GM20431 (cell line): Measurements from ENCODE around the gene C1orf105.
"Not testable (repeated sequence)": the region's sequence is repeated elsewhere in the genome, so short reads cannot be mapped to it uniquely, and the experiment has no call there.

Experiments
- in situ Hi-C: fragments of 300-500 bp; cut with MseI, MboI; formaldehyde crosslinking; loops from one replicate; pipeline ENCODE4 v1.15.0; 2020; ENCODE audit warnings: low sequenced_read_pairs; ENCODE audit not compliant: unreplicated experiment

C1orf105 gene

DNA sequence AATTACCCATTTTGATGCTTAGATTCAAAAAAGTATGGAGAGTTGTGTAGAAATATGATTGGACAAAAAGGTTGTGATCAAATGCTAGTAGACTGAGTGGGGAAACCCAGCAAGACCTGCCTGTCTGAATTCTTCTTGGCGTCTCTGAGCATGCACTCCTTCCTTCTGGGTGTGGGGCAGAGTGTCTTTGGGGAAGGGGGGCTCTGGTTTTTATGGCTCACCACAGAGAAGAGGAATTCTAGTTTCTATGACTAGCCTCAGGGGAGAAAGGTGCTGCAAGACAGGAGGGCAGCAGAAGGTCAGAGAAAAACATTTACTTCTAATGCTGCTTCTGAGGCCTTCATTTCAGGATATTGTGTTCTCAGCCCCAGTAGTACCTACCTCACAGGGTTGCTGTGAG, 57.3 kb downstream of the C1orf105 start:
- in situ Hi-C loops, result no loop called here

DNA sequence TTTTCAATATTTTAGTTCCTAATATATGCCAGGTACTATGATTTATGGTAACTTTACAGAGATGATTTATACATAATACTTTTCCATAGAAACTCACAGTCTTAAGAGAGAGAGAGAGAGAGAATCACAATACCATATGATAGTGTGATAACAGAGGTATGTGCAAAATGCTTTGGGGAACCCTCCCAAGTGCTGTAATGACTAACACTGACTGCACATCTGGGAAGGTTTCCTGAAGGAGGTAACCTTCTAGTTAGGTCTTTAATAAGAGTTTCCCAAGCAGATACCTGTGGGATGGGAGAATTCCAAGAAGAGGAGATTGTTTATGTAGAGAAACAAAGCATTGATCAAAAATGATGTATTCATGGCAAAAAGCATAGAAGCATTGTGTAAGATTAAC, 58.0 kb downstream of the C1orf105 start:
- in situ Hi-C loops, result no loop called here

DNA sequence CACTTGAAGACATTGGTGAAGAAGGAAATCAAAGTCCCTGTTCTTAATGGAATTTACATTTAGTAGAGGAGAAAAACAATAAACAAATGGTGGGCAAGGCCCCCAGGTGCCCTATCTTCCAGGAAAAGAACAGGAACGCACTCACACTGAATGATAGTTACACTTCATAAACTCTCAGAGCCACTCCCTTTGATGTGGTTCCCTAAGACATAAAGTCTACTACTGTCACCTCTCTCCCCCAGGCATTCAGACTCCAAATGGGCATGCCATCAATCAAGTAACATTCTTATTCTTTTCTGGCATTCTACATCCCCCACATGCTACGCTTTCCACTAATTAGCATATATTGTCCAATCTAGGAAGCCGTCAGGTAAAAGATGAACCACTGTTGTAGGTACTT, 59.9 kb downstream of the C1orf105 start:
- in situ Hi-C loops, result no loop called here

DNA sequence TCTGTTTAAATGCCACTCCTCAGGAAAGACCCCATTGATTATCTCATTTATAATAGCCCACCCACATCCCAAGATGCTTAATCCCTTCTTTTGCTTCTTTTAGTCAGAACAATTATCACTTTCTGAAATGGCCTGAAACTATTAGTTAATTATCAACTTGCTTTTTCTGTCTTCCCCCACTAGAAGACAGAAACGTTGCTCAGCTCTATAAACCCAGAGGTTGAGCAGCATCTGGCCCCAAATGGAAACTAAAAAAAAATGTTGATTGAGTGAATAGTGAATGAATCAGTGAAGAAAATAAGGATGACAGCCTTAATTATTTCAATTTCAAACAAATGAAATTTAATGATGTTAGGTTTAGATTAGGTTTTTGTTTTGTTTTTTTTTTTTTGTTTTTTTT, 61.6 kb downstream of the C1orf105 start:
- in situ Hi-C loops, result no loop called here

DNA sequence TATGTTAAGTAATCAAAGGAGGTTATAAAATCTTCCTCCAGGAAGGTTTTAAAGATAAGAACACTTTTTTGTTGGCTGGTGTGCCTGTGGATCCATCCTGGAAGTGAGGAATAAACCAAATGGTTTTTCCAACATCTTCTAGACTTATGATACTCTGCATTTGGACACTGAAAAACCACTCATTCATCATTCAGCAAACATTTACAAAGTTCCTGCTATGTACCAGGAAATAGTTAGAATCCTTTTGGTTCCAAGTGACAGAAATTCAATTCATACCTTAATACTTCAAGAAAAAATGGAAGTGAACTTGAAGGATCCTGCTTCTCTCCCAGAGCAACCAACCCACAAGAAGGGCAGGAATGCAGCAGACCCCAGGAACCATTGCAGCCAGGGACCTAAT, 63.0 kb downstream of the C1orf105 start:
- in situ Hi-C loops, result no loop called here

DNA sequence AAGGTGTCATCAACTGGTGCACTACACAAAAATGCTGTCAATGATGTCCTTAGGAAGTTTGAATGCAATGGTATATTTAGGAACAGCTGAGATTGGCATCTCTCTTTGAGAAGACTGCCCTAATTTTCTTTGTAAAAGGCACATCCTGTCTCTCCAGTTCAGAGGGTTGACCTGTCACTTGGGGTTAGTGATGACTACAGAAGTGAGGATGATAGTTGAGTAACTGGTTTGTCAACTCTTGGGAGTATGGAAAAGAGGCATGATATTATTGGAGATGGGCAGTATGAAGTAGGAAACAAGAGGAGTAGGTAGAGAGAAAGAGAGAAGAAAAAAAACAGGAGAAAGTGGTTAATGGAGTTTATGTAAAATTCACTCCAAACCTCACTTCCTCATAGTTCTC, 63.8 kb downstream of the C1orf105 start:
- in situ Hi-C loops, result no loop called here

DNA sequence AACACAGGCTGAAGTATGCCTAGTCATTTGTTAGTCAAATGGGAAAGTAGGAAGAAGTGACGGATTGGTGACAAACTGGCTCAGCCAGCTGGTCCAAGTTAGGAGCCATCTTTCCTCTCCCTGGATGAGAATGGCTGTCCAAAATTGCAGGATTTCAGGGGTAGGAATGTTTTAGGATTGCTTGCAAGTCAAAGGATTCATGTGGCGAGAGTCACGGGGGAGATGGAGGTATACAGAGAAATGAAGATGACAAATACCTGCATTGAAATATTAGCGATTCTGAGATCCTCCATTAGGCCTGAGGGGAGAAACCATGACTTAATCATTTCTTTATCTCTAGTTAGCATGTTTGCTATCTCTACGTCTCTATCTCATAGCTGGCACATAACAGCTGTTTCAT, 65.1 kb downstream of the C1orf105 start:
- in situ Hi-C loops, result no loop called here

DNA sequence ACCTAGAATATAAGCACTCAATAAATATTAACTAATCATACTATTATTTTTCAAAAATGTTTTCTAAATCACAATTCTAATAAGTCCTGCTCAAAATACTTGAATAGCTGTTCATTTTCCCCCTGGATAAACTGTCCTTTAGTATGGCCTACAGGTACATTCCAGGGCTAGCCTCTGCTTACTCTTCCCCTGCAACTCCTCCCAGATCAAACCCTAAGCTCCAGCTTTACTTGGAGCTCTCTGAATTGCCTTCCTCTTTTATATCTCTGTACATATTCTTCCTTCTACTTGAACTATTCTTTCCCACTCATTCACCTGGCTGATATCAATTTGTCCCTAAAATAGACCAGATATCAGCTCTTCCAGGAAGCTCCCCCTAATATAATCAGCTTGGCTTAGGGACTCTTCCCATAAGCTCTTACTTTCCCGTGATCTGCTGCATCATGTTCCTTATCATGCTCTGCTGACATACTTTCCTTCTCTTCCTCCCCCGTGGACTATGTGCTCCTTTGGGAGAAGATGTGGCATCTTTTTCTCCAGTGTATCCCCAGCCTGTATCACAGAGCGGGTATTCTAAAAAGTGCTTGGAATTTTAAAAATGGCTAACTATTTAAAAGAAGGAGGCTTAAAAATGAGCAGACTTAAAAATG, 66.4 kb downstream of the C1orf105 start:
- in situ Hi-C loops, result no loop called here

DNA sequence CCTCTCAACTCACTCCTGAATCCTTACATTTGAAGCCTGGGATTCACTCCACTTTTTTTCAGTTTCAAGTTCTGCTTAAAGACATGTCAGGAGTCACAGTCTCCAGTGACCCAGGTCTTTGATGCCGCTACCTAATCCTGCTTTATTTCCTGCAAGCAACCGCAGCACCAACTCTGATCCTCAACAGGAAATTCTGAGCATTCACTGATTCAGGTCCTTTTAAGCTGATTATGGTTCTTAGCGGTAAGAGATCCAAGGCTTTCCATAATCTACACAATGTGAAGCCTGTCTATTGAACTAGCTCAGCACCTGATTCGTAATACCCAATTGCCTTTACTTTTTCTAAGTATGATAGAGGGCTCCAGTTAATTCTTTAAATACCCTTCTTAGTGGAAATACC, 67.1 kb downstream of the C1orf105 start:
- in situ Hi-C loops, result no loop called here

DNA sequence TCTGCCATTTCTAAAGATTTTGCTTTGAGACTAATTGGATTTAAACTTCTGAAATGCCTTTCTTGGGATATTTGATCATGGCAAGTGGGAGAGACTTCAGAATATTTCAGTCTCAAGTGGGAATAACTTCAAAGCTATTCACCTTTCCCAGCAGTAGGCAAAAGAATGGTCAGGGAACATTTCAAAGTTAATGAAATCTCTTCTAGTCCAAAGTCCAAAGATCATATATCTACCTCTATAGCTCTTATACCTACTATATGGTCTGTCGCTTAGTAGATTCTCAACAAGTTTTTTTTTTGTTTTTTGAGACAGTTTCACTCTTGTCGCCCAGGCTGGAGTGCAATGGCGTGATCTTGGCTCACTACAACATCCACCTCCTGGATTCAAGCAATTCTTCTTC, 67.9 kb downstream of the C1orf105 start:
- in situ Hi-C loops, result no loop called here

DNA sequence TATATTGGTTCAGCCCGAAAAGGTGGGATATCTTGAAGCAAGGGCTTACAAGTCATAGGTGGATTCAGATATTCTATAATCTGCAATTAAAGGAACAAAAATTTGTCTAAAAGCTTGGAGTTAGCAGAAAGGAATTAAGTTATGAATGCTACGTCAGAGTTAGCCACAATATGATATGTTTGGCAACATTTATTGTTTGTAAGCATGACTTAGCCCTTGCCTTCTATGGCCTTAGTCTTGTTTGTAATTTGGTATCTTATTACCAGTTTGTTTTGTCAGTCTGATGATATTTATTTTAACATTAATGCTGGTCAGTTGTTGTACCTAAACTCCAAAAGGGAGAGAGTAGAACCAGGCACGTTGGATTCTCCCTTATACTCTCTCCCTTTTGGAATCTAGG, 69.4 kb downstream of the C1orf105 start:
- in situ Hi-C loops, result no loop called here

DNA sequence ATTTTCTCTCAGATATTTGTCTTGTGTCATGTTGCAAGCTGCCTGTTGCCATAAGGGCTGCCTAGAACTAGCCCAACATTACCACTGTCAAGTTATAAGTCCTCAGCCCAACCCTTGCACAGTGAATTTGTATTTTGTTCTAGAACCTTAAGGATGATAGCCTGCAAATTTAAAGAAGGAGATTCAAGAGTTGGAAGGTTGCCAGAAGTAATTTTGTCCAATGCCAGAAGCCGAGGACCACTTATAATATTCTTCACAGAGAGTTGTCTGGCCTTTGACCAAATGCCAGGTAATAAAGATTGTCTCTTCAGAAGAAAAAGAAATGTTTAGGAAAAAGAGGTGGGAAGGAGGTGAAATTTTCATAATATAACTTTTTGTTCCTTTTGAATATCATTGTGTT, 71.9 kb downstream of the C1orf105 start:
- in situ Hi-C loops, result no loop called here

DNA sequence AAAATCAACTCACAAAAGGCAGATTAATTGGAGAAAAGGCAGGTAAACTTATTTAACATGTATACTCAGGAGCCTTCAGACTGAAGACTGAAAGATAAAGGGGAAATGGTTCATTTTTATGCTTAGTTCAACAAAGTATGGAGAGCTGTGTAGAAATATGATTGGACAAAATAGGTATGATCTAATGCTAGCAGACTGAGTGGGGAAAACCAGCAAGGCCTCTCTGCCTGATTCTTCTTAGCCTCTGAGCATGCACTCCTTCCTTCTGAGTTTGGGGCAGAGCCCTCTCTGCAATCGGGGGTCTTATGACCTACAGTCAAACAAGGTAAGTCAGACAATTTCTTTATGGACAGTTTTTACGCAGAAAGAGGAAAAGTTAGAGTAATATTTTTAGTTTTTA, 73.7 kb downstream of the C1orf105 start:
- in situ Hi-C loops, result no loop called here

DNA sequence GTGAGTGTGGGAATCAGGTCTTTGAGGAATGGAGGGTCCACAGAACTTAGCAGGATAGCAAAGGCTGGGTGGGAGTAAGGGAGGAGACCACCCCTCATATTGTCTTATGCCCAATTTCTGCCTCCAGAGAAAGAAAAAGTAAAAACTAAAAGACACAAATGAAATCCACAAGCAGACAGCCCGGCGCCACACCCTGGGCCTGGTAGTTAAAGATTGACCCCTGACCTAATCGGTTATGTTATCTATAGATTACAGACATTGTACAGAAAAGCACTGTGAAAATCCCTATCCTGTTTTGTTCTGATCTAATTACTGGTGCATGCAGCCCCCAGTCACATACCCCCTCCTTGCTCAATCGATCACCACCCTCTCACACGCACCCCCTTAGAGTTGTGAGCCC, 75.6 kb downstream of the C1orf105 start:
- in situ Hi-C loops, result not testable (repeated sequence)

DNA sequence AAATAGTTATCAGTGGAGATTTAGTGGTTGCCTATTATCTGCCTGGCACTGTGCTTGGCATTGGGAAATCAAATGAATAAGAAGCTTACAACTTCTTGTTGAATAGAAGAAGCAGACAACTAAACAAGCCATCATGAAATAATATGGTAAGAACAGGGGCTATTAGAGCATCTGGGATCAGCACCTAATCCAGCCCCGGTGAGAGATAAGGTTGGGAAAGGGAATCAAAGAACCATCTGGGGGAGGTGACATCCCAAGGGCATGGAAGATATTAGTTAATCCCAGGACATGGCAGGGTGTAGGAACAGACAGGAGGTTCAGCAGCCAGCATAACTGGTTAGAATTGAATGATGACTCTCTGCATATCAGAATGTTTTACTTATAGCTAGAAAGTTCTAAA, 76.2 kb downstream of the C1orf105 start:
- in situ Hi-C loops, result no loop called here

DNA sequence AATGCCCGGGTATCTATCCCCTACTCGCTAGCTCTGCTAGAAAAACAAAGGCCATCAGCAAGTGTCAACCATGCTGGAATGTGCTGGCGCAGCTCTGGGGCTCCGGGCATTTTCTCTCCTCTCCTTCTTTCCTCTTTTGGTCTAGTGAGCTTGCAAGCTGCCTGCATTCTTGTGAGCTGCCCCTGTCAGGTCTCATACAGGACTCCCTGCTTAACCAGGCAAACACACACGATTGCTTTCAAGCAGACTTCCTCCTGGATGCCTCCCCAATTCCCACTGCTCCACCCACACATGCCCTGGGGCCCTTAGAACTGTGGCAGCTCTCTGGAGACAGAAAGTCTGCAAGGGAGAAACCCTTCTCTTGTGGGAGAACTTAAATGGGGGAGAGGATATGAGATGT, 76.7 kb downstream of the C1orf105 start:
- in situ Hi-C loops, result no loop called here

DNA sequence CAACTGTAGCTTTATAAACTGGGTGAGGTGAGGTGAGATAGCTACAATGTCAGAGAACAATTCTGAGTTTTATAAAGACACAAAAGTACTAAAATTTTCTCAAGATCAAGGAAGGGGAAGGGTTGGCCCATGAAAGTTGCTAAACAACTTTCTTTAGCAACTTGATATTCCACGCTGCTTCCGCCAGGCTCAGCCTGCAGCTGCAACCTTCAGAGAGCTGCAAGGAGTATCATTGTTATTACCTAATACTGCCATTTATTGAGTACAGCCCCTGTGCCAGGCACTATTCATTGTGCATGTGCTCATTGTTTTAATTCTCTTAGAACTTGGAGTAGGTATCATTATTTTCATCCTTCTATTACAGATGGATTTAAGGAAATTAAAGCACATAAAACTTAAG, 78.4 kb downstream of the C1orf105 start:
- in situ Hi-C loops, result no loop called here

DNA sequence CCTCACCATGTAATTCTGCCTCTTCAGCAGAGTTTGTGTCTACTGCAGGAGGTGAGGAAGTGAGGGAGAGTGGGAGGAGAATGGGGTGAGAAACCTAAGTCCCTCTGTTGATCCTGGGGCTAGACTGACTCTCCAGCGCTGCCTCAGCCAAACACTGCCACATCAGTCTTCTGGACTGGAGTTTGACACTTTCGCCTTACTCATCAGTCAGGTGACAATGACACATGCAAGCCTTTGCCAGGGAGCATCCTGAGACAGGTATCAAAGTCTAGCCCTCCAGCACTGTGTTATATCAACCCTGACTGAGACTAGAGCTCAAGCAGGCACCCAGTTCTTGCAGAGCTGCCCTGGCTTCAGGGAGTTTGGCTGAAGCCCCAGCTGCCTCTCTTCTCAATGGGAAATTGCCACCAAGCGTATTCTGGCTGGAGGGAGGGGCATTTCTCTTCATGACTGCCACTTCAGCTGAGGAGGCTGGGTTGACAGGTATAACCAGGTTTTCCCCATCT, 79.2 kb downstream of the C1orf105 start:
- in situ Hi-C loops, result no loop called here

DNA sequence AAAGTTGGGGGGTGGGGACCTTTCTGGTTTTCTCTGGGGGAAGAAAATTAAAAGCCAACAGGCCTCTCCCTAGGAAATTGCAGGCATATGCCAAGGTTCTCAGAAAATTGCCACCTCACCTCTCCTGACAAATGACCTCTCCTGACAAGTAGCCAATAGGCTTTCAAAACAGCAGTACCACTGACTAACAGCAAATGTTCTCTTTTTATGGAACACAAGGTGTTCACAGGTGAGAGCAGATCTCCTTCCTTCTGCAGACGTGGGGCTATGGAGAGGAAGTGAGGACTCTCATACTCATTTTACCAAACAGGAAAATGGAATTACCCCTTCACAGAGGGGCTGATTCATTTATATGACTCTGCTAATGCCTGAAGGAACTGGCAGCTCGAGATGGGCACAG, 79.7 kb downstream of the C1orf105 start:
- in situ Hi-C loops, result no loop called here

DNA sequence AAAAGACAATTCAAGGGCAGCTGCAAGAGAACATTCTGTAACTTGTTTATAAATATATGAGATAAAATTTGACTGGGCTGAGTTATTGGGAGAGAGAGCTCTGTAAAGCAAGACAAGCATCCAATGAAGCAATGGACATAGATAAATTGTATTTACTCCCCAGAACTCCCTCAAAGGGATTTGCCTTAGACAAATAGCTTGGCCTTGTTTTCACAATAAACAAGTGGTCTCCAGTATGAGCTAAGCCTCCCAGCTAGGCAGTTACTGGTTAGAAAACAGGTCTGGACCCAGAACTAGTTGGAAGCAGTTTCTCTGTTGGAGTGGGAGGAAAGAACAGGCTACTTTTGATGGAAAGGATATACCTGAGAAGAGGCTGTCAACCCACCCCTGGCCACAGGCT, 87.3 kb downstream of the C1orf105 start:
- in situ Hi-C loops, result no loop called here

DNA sequence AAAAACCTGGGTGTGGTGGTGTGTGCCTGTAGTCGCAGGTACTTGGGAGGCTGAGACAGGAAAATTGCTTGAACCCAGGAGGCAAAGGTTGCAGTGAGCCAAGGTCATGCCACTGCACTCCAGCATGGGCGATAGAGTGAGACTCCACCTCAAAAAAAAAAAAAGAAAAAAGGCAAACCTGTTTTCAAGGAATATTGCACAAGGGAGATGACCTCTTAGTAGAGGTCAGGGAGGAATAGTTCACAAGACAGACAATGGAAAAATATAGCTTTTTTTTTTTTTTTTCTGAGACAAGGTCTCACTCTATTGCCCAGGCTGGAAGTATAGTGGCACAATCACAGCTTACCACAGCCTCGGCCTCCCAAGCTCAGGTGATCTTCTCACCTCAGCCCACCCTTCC, 90.0 kb downstream of the C1orf105 start:
- in situ Hi-C loops, result no loop called here

DNA sequence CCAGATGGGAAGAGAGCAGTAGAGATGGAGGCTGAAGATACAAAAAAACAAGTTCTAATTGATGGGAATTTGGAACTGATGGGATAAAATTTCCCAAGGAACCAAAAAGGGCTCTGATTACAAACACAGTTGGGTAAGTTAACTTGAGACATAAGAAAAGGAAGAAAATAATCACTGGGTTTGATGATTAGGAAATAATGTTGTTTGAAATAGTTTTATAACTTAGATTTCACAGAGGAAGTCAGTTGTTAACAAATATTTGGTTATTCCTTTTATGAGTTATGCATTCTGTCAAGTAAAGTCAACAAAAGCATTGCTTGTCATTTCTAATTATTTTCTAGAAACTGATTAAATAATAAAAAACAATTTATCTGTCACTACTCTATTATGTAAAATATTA, 92.1 kb downstream of the C1orf105 start:
- in situ Hi-C loops, result no loop called here

DNA sequence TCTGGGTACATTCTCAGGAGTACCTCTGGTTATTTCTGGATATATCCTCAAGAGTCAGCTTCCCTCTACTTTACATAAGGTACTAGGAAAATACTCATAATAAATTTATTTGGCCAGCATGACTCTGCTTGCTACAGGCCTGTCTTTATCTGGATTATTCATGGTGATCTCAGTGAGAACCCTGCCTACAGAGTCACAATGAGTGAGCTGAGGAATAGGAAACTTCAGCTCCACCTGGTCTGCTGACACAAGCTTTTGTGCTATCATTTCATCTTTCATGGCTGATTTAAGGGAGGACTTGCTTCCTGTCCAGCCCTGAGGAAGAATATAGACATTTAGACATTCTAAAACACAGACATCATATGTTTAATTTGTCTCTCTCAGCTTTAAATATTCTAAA, 93.0 kb downstream of the C1orf105 start:
- in situ Hi-C loops, result no loop called here
